Effector CD8-positive, alpha-beta T cell (primary cell): ENCODE results near the gene CTBP2.

Source experiments
- DNase-seq: peaks from one replicate; lab custom pipeline; 2025; lab: John Stamatoyannopoulos, UW

CTBP2 gene

DNA sequence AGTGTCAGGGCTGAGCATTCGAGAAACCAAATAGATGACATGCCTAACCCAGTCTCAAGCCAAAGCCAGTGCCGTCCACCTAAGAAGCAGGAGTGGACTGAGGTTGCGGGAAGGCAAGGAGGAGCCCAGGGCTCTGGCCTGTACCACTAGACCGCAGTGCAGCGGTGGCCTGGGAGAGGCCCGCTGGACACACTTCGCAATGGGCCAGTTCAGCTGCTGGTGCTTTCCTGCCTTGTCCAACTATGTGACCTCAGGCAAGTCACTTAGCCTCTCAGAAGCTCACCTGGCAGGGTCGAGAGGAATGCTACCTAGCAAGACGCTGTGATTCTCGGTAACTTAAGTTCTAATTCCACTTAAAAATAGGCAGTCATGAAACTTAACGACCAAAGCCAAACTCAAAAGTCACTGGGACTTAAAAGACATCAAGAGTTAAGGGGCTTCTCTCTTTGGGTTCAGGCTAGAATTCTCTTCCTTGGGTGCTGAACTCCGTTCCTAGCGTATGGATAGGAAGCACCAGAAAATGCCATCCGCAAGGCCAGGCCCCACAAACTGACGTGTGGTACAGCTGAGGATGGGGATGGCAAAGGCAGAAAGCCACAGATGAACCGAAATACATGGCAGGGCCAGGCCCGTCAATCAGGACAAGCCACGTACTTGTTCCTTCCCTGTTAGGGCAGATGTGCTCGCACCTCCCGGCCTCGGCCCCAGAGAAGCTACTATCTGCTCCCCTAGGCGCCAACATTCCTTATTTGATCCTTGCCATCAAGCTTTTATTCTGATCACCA lies 34.2 kb downstream of the CTBP2 start:
- no peak for DNase-seq

DNA sequence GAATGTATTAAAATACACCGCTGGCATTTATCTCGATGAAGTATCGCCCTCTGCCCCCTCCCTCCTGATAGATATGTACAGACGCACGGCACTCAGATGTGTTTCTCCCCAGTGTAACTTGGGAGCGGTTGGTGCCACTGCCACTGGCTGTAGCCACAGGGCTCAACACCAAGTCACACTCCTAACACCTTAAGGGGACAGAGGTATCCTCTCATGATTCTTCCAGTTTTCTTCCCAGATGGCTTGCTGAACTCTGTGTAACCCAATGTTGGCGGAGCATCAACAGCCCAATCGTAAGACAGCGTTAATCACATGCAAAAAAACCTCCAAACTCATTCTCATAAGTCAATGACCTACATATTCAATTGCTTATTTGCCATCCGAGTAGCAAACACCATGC lies 35.5 kb downstream of the CTBP2 start:
- DNase-seq: no peak

DNA sequence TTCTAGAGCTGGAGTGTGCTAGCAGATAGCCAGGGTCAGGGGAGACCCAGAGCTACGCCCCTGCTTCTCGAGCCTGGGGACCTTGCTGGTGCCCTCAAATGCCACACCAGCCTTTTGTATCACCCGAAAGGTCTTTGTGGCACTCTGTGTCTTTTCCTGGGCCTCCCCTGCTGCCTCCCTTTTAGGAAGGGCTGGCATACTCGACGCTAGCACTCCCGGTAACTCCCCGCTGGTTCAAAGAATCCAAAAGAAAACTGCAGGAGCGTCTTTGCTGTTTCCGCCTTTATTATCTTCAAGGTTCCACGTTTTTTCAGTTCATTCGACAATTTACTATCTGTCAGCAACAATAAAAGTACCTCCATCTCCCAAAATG lies 36.3 kb downstream of the CTBP2 start:
- no peak for DNase-seq

DNA sequence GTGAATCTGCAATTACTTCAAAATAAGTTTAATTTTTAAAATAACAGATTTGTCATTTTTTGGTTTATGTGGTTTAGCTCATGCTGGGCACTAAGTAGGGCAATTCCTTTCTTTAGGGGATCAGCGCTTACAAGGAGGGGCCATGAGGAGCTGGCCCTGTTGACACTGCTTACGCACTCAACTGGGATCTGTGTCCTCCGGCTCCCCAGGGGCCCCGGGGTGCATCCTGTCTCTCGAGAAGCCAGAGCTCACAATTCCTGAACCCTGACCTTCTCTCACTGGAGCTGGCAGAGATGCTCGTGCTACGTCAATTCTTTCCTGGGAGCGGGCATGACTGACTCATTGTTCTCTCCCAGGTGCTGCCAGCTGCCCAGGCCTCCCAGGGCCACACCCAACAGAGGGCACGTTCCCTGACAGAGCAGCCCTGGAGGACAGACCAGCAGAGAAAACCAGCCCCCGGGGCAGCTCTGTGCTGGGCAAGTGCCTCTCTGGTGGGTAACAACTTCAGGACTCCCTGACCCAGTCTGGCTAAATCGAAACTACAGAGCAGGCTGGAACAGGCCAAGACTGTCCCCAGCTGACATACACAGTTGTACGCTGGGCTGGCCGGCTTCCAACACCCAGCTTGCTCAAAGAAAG lies 36.8 kb downstream of the CTBP2 start:
- DNase-seq: no peak

DNA sequence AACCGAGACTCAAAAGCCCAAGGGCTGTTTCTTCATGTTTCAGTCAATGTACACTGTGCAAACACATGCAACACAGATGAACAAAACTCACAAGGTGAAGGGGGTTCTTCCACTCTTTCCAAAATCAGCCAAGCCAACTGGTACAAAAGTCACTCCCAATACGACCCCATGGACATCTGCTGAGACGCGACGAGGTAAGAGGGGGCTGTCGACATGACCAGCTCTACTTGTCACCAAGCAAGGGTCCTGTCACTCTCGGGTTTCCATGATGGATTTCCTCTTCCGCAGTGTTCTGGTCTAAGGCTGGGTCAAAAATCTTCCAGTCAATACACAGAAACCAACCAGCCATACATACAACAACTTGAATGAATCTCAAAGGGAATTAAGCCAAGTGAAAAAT lies 37.8 kb downstream of the CTBP2 start:
- DNase-seq: no peak

DNA sequence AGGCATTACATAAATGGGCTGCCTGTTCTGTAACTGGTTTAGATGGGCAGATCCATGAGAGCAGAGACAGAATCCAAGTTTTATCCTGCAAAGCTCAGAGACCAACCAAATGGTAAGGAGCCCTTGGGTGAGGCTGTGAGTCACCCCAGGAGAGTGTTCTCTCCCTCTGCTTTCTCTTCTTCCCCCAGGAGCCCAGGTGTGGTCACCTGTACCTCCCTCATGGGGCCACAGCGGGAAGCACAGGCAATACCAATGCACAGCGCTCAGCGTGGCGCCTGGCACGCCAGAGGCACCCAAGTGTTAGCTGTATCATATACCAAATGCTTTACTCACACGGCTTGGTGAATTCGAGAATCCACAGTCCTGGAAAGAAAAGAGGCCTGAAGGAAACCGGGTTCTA lies 39.4 kb downstream of the CTBP2 start:
- DNase-seq: no peak

DNA sequence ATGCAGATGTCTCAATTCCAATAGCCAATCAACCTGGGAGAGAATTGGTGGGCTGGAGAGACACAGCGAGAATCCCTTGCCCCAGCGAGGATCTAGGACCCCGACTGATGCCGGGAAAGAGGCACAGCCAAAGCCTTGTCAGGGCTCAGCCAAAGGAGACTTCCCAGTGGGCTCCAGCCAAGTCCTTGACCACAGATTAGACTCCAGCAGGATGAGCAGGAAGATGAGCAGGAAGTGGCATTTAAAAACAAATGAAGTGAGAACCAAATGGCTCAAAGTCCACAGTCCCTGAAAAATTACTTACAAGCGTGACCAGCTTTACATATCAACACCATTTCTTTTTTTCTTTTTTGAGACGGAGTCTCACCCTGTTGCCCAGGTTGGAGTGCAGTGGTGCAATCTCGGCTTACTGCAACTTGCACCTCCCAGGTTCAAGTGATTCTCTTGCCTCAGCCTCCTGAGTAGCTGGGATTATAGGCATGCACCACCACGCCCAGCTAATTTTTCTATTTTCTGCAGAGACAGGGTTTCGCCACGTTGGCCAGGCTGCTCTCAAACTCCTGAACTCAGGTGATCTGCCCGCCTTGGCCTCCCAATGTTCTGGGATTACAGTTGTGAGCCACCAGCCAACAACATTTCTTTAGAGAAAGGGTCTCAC lies 40.2 kb downstream of the CTBP2 start:
- DNase-seq: no peak

DNA sequence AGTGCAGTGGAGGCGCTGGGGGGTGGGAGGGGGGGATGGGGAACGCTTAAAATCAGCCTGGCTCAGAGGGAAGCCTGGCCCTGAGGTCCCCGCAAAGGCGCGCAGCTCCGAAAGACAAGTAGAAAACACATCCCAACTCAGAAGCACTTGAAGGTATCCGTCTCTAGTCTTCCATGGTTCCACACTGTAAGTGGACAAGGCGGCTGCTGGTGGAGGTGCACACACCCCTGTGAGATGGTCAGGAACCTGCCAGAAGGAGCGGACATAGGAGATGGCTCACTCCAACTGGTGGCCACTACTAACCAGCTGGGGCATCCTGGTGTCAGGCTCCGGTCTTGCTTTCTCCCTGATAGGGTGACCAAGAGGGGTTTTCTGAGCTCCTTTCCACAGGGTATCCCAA lies 41.7 kb downstream of the CTBP2 start:
- no peak for DNase-seq

DNA sequence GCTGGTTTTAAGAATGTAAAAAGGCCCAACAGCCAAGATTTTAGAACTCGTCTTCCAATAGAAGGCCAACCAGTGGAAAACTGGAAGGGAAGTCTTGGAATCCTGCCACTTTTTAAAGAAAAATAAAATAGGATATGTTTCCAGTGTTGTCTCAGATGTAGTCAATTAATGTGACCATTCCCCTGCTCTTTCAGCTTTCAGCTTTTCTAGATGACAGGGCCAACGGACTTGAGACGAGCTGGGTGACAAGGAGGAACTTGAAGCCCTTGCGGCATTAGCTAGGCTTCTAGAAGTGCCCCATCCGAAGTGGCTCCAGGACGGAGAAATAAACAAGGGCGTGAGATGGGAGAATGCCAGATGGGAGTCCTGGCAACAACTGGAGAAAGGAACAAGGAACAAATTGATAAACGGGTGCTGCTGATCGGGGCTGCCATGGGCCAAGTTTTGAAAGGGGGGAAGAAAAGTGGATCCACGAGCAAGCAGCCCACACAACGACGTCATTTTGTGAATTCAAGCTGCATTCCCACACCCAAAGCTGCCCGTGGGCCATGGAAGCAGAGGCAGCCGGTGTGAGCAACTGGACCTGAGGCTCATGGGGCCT lies 42.3 kb downstream of the CTBP2 start:
- no peak for DNase-seq

DNA sequence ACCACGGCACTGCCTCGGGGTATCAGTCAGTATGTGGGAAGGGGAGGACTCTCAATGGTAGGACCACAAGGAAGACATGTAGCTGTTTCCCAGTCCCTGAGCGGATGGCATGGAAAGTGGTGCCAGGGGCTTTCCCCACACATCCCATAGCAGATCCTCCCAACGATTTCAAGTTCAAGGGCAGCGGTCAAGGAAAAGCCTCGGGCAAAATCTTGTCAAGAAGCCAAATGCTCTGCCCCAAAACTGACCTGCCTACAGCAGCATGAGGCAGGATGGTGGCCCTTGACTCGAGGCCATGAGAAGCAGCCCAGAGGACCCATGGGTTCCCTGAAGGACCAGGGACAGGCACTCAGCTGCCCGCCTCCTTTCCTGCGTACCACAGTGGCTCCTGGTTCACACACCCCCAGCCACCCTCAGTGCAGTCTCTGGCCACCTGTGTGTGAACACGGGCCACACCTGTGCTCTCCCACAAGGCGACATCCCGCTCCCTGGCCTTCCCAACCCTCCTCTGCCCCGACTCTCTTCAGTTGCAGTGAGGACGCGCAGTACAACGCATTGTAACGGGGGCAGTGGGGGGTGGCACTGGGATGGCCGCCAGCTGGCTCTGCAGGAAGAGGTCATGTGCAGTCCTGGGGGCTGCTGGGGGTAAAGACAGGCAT lies 43.6 kb downstream of the CTBP2 start:
- DNase-seq: no peak

DNA sequence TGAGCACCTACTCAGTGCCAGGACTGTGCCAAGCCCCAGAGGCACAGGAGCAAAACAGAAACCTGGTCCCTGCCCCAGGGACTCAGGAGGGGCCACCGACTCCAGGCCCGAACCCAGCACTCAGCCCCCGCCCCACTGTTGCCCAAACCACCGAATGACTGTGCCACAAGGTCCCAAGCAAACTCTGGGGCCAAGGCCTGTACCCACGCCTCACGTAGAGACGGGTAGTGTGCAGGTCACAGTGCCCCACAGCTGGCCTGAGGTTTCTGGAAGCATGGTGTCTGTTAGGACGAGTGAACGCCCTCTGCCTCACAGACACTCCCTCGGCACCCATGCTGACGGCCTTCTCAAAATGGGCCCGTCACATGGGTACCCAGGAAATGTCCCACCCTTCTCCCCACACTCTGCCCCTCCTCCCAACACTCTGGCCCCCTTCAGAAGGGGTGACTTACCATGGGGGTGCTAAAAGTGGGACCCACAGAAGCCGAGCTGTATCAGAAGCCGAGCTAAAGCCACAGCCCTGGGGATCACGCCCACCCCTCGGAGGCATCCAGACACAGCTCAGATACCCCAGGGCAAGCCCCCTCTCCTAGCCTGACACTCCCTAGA lies 44.2 kb downstream of the CTBP2 start:
- DNase-seq: no peak

DNA sequence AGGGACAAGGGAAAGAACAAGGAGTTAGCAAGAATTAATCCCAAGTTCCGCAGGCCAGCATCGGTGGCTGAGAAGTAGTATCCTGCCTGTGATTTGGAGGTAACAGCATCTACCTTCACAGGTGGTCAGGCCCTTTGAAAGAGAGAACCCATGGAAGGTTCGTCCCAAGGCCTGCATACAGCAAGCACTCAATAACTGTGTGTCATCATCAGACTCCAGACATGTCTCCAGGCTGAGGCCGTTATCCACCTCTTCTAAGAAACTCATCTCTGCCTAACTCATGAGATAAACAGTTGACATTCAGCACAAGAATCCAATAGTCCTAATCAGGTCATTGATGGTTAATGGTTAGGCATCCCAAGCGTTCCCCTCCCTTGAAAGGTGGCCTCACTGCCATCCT lies 45.0 kb downstream of the CTBP2 start:
- DNase-seq: no peak

DNA sequence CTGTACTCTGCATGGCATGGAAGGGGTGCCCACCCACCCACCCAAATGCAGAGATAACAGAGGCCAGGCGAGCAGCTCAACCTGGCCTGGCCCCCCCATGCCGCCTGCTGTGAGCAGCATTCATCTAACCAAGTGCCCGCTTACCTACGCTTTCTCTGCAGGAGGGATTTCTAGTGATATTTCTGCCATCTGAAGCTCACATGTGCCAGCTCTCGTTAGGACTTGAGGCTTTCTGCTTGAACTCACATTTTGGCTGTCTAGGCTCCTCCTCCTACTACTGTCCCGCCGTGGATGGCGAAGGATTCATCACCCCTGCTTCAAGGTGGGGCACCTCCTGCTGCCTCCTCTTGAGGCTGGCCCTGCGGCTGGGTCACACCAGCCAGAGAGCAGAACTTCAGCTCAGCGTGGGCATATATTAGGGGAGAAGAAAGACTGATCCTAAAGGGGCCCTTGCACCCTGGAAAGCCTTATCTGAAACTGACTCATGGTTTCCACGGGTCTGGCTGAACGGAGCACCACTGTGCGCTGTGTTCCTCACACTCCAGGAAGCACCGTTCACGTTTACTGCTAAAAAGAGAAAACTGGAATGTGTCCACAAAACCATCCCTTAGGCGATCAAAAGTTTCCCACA lies 45.5 kb downstream of the CTBP2 start:
- no peak for DNase-seq

DNA sequence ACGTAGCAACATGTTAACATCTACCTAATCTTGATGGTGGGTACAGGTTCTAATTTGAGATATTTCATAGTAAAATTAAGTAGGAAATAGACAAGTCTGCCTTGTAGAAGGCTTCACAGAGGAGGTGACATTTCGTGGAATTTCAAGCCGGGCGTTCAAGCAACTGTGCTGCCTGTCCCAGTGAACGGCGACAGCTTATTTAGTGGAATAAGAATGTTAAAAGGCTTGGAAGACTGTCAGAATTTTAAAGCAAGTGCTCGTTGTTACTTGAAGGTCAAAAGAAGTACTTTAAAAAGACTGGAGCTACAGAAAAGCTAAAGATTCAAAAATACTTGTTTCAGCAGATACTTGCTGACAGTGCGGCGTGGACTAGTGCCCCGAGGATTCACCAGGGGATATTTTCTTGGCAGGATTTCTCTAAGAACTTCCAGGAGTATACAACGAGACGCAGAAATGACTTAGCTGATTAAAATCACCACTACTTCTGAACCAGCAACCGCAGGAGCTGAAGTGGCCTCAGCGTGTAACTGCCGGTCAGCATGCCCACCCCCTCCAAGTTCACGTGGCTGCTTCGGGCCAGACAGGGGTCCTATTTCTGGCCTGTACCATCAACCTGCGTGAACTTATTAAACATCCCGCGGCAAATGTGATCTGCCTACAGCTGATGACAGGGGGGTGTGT lies 46.5 kb downstream of the CTBP2 start:
- no peak for DNase-seq

DNA sequence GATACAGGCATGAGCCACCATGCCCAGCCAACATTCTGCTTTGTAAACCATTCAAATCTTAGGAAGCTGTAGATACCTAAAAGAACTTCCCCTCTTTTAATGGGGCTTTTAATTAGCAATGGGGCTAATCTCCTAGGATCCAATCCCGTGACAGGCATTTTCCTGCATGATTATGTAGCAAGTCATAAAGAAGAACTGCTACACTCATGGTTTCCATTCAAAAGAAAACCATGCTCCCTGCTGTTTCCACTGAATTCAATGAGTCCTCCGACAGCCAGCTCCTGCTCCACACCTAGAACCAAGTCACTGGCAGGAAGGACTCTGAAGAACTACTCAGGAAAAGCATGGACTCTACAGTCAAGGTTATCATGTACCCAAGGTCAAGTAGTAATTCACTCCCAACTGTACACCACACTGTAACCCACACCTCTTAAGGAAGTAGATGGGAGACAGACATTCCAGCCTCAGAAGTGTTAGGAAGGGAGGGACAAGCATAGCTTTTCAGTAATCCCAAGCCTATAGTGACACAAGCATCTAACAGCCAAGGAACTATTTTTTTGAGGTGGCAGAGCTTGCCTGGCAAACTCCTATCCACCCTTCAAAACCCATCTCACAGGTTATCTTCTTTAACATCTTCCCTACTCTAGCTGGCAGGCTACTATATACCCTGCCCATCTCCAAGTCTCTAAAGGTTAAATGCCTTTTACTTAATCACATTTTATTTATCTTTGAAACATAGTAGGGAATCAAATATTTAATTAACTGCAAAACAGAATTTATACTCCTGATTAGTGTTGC lies 47.5 kb downstream of the CTBP2 start:
- no peak for DNase-seq

DNA sequence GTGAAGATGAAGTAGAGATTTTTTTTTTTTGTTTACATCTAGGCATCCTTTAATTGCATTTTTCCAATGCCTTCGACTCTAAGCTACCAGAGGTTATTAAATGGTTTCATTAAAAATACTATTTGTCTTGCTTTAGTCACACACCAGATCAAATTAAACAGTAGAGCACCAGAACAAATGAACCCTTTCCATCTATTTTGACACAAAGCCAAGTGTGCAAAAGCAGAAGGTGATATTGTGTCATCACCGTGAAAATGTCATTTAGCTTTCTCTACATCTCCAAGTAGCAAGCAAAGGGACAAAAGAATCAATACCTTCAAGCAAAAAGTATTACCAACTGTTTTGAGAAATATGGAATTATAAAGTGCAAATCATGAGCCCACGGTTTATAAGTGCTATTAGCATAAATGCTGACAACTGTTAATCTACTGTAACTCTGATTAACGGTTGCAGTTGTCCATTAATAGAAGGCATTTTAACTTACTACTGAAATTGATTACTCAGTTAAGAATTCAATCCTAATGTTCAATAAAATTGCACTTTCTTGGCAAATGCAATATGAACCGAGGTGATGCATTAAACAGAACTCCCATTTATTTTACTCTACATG lies 49.1 kb downstream of the CTBP2 start:
- no peak for DNase-seq

DNA sequence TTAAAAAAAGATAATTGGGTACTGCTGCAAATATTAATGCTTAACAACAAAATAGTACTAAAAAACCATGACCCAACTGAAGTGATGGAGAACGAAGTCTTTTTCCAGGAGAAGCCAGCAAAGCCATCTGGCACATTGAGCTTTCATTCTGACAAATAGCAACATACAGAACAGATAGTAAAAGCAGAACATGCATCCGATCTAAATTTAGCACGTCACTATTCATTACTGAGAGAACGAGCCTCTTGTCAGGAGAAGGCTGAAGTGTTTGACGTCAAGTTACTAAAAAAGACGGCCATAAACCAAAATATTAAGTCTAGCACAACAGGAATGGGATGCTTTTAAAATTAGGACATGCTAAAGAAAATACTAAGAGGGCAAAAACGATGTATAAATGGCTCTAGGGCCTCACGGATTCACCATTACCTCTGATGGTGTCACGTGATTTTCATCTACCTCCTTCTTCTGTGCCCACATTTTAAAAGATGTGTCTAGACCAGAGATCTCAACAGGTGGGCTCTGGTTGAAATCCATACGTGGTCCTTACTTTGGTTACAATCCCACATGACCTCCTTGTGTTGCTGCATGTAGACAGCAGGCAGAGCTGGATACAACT lies 52.3 kb downstream of the CTBP2 start:
- no peak for DNase-seq

DNA sequence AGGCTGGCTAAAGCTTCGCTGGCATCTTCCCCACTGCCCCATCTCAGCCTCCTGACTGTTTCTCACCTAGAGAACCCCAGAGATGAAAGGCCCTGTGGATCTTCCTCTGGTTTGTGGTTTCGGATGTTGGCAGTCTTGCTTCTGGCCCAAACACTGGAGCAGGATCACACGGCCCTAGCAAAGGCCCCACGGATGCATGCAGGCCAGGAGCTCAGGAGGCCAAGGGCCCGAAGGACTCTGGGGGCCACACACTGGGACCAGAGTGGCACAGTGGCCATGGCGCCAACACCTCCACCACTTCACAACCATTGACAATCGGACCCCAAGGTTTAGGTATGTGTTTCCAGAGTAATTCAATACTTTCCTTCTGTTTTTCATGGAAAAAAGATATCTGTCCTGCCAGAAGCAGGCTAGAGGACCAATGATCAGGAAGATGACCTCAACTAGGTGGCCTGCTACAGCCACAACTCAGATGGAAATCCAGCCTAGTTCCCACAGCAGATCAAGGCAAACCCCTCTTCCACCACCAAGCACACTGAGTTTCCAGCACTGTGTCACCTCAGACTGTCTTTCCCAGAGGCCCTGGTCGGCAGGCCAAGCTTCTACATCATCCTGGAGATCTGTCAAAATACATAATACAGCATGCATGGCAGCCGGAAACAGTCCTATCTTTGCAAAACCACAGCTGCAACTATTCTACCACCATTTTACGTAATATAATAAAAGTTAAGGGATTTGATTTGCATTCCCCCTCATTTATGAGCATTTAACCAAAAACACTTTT lies 53.0 kb downstream of the CTBP2 start:
- DNase-seq: no peak
